GM12878 (cell line): ENCODE measurements around the gene BMPR1B. TPM values are rescaled to one million over a fixed set of nuclear protein-coding genes. Genes with fewer than 3 reads are reported as not detected.

Experiments used
- ATAC-seq: fragments of 200-7000 bp; cut with Tn5 transposase; 3 replicates; pipeline ENCODE4 v1.9.1; 2020; ENCODE audit warnings: mild to moderate bottlenecking, moderate library complexity
- BruUV-seq: library from RNA; stranded (reverse); fragments of 400-500 nt; replicated peaks from 2 replicates; lab custom pipeline; 2021; lab: Mats Ljungman, UMichigan
- CTCF ChIA-PET: fragments of 300-600 bp; sonication (Branson Sonifier 250); formaldehyde crosslinking; extraction: SDS; loops from one replicate; lab custom pipeline; 2021; ENCODE audit warnings: inconsistent platforms; lab: Yijun Ruan, JAX
- POLR2A ChIA-PET: fragments of 350-600 bp; formaldehyde crosslinking; extraction: SDS; loops from one replicate; lab custom pipeline; 2021; ENCODE audit warnings: inconsistent platforms; lab: Charles Lee
- RAD21 ChIA-PET: fragments of 300-600 bp; sonication (Branson Sonifier 250); formaldehyde crosslinking; loops from one replicate; lab custom pipeline; 2023; ENCODE audit warnings: antibody characterized with exemption; ENCODE audit not compliant: unreplicated experiment; lab: Charles Lee
- SMC1A ChIA-PET: fragments of 300-600 bp; sonication (Branson Sonifier 250); formaldehyde crosslinking; loops from one replicate; lab custom pipeline; 2023; ENCODE audit not compliant: unreplicated experiment, uncharacterized antibody; lab: Charles Lee
- DNase-seq: peaks from one replicate; pipeline ENCODE4 v3.0.0-alpha.2; 2011; ENCODE audit warnings: low read depth, low spot score
- FAIRE-seq: peaks from 3 replicates; lab custom pipeline; 2011; peaks lifted over from hg19 to GRCh38; lab: Jason Lieb, UNC
- H2AFZ ChIP-seq: 2 replicates; pipeline ENCODE4 v1.6.0; 2011; ENCODE audit warnings: low read depth, low read length, control low read depth; ENCODE audit not compliant: control insufficient read depth
- H3K27ac ChIP-seq: 2 replicates; pipeline ENCODE4 v1.5.1; 2011; ENCODE audit warnings: control low read depth; ENCODE audit not compliant: control insufficient read depth, insufficient read depth
- H3K27me3 ChIP-seq, 2 experiments: replicated peaks in 1 of 2; 2 replicates each; pipeline versions ENCODE4 v1.6.0 to v1.6.1; 2011; ENCODE audit warnings: low read length in 1 of 2; ENCODE audit not compliant: control insufficient read depth in 2 of 2, insufficient read depth in 2 of 2
- H3K36me3 ChIP-seq, 2 experiments: 2 replicates each; pipeline ENCODE4 v1.5.1; 2011; ENCODE audit warnings: low read length in 1 of 2; ENCODE audit not compliant: control insufficient read depth in 2 of 2, insufficient read depth in 2 of 2
- H3K4me1 ChIP-seq: 2 replicates; pipeline ENCODE4 v1.6.1; 2011; ENCODE audit warnings: mild to moderate bottlenecking, low read length, moderate library complexity, mixed read lengths; ENCODE audit not compliant: control insufficient read depth, insufficient read depth
- H3K4me2 ChIP-seq: 2 replicates; pipeline ENCODE4 v1.6.0; 2011; ENCODE audit warnings: control low read depth; ENCODE audit not compliant: control insufficient read depth, insufficient read depth
- H3K4me3 ChIP-seq: fragments of 200-600 bp; sonication (generic); 2 replicates; pipeline ENCODE4 v1.5.1; 2016
- H3K79me2 ChIP-seq: 2 replicates; pipeline ENCODE4 v1.6.0; 2011; ENCODE audit warnings: low read length; ENCODE audit not compliant: control insufficient read depth, insufficient read depth
- H3K9ac ChIP-seq: 2 replicates; pipeline ENCODE4 v1.8.0; 2011; ENCODE audit warnings: low read length, control low read depth, mixed read lengths; ENCODE audit not compliant: control insufficient read depth, insufficient read depth
- H3K9me3 ChIP-seq: replicated peaks from 3 replicates; pipeline ENCODE4 v1.5.1; 2011; ENCODE audit warnings: mild to moderate bottlenecking, low read length; ENCODE audit not compliant: control insufficient read depth, insufficient read depth
- H4K20me1 ChIP-seq: 2 replicates; pipeline ENCODE4 v1.6.0; 2011; ENCODE audit not compliant: control insufficient read depth, insufficient read depth
- BCL11A ChIP-seq: IDR thresholded peaks from 2 replicates; pipeline ENCODE4 v1.6.1; 2011; ENCODE audit warnings: low read depth, low read length
- CBX5 ChIP-seq: sonication (generic); IDR thresholded peaks from 2 replicates; pipeline ENCODE4 v1.6.1; 2016; ENCODE audit warnings: low read depth, moderate library complexity, mild to moderate bottlenecking, inconsistent platforms
- FOS ChIP-seq: IDR thresholded peaks from 3 replicates; pipeline ENCODE4 v1.6.1; 2011; ENCODE audit warnings: borderline replicate concordance; ENCODE audit not compliant: insufficient read length; ENCODE audit errors: extremely low read depth
- HDAC2 ChIP-seq: fragments of 200-600 bp; sonication (generic); IDR thresholded peaks from 2 replicates; pipeline ENCODE4 v1.6.1; 2017
- IKZF2 ChIP-seq, 2 experiments: fragments of 450-650 bp; IDR thresholded peaks; 2 replicates each; pipeline ENCODE4 v1.6.1; 2017; ENCODE audit warnings: mild to moderate bottlenecking in 2 of 2, moderate library complexity in 2 of 2
- LARP7 ChIP-seq: fragments of 450-650 bp; IDR thresholded peaks from 2 replicates; pipeline ENCODE4 v1.6.1; 2017; ENCODE audit warnings: mild to moderate bottlenecking
- NBN ChIP-seq: fragments of 450-650 bp; IDR thresholded peaks from 2 replicates; pipeline ENCODE4 v1.6.1; 2016
- RELB ChIP-seq: fragments of 450-650 bp; IDR thresholded peaks from 2 replicates; pipeline ENCODE4 v1.6.1; 2017; ENCODE audit warnings: low read depth, mild to moderate bottlenecking, moderate library complexity
- SKIL ChIP-seq: fragments of 450-650 bp; IDR thresholded peaks from 2 replicates; pipeline ENCODE4 v1.6.1; 2017; ENCODE audit warnings: mild to moderate bottlenecking, low read depth, inconsistent platforms; ENCODE audit not compliant: poor library complexity, severe bottlenecking
- WRNIP1 ChIP-seq: IDR thresholded peaks from 2 replicates; pipeline ENCODE4 v1.6.1; 2011; ENCODE audit warnings: low read depth, low read length, improper control_type of control experiment, borderline replicate concordance
- ZBTB11 ChIP-seq: fragments of 450-650 bp; formaldehyde crosslinking; IDR thresholded peaks from 2 replicates; pipeline ENCODE4 v1.5.0; 2022; ENCODE audit warnings: mild to moderate bottlenecking, missing genetic modification characterization
- ZNF592 ChIP-seq: fragments of 450-650 bp; IDR thresholded peaks from 2 replicates; pipeline ENCODE4 v1.6.1; 2017; ENCODE audit warnings: mild to moderate bottlenecking, moderate library complexity
- WGBS: methylation state at CpG from one replicate; pipeline ENCODE4 v1.1.6; 2016; ENCODE audit warnings: low lambda C conversion rate; ENCODE audit not compliant: insufficient replicate concordance, insufficient coverage; ENCODE audit errors: missing lambda C conversion rate; 5-methylcytosine and 5-hydroxymethylcytosine counted together
- in situ Hi-C: fragments of 300-500 bp; cut with MboI; formaldehyde crosslinking; loops from 9 replicates; pipeline ENCODE4 v1.14.3; 2018; ENCODE audit warnings: mixed read lengths
- intact Hi-C: fragments of 100-400 bp; cut with micrococcal nuclease; formaldehyde crosslinking; loops from one replicate; pipeline ENCODE4 v1.14.2; 2022; ENCODE audit not compliant: unreplicated experiment
- polyA plus RNA-seq, 11 experiments: library from polyadenylated mRNA; depleted of rRNA in 4 of 11; unstranded in 6 of 11; stranded (reverse) in 5 of 11; fragments of >200 nt; fragmentation: Nextera tagmentation in 4 of 11; fragmentation: Illumina TruSeq in 1 of 11; extraction: Ambion mirVana in 4 of 11; extraction: Trizol in 1 of 11; gene quantifications; 1 replicate in 1 of 11; 2 replicates in 10 of 11; pipeline versions ENCODE4 v1.2.1 to v1.2.3, GENCODE V29; 2011 to 2016; ENCODE audit warnings: inconsistent platforms in 2 of 11, missing spikeins in 2 of 11, low read depth in 1 of 11
- total RNA-seq, 4 experiments: library from RNA; depleted of rRNA in 3 of 4; stranded (reverse); fragments of >200 nt in 3 of 4; fragmentation: Illumina TruSeq in 1 of 4; extraction: Trizol in 1 of 4; gene quantifications; 2 replicates each; pipeline versions ENCODE4 v1.2.1 to v1.2.3, GENCODE V29; 2013 to 2021

Gene BMPR1B
- total and polyA plus RNA-seq, 10 of the 15 experiments (the other 5 are each of a cell fraction or from before 2014, with no cell fraction given) = not detected

GRCh38 chr4:94918543-94918942, 160.8 kb downstream of the BMPR1B start (continued):
- no peak for TF ChIP-seq ZNF592
- TF ChIP-seq WRNIP1 = no peak

- no TSS peak for BruUV-seq
- TF ChIP-seq FOS (no peak), RELB (no peak), LARP7 (no peak), NBN (no peak), BCL11A (no peak), IKZF2 (IDR thresholded peaks at IDR 0.05) (no peak), CBX5 (no peak), SKIL (no peak), HDAC2 (no peak), ZBTB11 (CRISPR knock-in tag) (no peak)
Observed at GRCh38 chr4:94920369-94920768, 162.6 kb downstream of the BMPR1B start.

More at GRCh38 chr4:94920369-94920768, 162.6 kb downstream of the BMPR1B start:
- SMC1A ChIA-PET = interaction anchor here (0.9 kb wide), 1 partner anchor 16 kb away, joined by 3 read pairs; no protein-coding TSS in a partner anchor
- RAD21 ChIA-PET = no interaction called here
- no peak for ATAC-seq
- no peak overlapping the region for H3K4me2 ChIP-seq
- no peaks in the 10 kb centered on the region for H3K9me3 ChIP-seq
- no peak overlapping the region for H2AFZ ChIP-seq
- CTCF ChIA-PET = no interaction called here
- H3K9ac ChIP-seq = no peak overlapping the region
- H3K36me3 ChIP-seq = no peaks in the 10 kb centered on the region
- H3K27ac ChIP-seq = no peak overlapping the region
- H3K4me3 ChIP-seq = no peak overlapping the region
- POLR2A ChIA-PET = no interaction called here
- intact Hi-C loops (no loop called here), in situ Hi-C loops (no loop called here)
- 47% methylated on average over 4 of the region's 4 CpGs for WGBS
- H4K20me1 ChIP-seq = no peaks in the 10 kb centered on the region
- no peaks in the 10 kb centered on the region for H3K4me1 ChIP-seq
- no peak for DNase-seq
- H3K27me3 ChIP-seq = no peaks in the 10 kb centered on the region
- no peaks in the 10 kb centered on the region for H3K79me2 ChIP-seq
- FAIRE-seq = no peak
